GM12873 (cell line): ENCODE data around the gene ANKRD39.

Source experiments
- CTCF ChIP-seq: IDR thresholded peaks from 2 replicates; pipeline ENCODE4 v1.5.1; 2012; ENCODE audit warnings: low read depth, mild to moderate bottlenecking, moderate library complexity, low read length, control low read depth; ENCODE audit not compliant: insufficient read depth; ENCODE audit errors: missing control alignments

The ANKRD39 gene

GRCh38 chr2:96898135-96898505 is 40.3 kb upstream of the ANKRD39 start:
- no peak for TF ChIP-seq CTCF

DNA sequence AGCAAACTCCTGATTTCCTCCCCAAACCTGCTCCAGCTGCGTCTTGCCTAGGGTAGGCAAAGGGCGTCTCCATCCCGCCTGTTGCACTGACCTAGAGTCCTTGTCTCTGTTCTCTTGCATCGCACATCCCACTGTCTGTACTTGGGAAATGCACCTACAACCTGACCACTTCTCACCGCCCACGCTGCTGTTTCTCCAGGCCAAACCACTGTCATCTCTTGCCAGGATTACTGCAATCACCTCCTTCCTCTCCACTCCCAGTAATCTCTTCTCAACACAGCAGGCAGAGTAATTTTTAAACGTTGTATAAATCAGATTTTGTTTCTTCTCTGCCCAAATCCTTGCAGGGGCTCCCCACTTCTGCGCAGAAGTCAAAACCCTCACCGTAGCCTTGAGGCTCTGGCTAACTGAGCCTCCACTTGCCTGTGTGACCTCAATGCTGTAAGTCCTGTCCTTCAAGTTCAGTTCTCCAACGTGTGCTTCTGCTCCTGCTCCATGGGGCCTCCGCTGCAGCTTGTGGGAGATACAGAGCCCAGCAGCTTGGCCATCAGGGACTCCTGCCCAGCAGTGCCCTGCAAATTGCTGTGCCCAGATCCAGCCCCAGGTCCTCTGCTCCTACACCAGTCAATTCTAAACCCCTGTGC is 39.8 kb upstream of the ANKRD39 start:
- no peak for TF ChIP-seq CTCF

DNA sequence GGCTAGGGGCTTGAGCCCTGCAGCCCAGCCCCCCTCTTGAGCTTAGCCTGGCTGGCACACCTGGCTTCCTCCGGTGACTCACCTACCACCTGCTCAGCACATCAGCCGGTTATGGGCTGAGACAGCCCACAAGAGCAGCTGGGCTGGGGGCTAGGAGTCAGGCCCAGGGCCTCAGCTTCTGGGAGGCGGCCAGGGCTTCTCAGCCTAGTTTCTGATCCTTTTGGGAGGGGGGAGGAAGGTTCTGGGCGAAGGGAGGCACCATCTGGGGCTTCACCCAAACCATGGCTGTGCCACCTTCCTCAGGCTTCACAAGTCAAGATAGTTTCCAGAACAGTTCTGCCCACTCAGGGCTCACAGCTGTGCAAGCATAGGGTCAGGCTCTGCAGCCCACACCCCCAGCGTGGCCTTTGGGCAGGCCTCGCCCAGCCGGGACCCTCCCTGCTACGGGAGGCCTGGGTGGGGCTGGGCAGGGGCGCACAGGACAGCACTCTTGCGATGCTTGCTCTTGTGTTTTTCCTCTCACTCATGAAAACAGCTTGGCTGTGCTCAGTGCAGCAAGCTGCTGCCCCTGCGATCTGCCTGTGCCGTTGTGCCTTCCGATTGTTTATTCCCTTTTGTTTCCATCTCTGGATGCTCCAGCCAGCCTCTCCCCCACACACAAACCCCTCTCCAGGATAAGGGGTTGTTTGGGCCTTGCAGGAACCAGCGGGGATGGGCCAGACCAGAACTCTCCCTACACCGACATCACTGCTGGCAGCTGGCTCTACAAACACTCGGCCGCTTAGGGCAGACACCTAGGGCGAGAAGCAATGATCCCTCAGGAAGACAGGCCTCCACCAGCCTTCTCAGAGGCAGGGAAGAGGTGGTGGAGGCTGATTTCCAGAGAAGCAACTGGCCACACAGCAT is 38.2 kb upstream of the ANKRD39 start:
- TF ChIP-seq CTCF = no peak

DNA sequence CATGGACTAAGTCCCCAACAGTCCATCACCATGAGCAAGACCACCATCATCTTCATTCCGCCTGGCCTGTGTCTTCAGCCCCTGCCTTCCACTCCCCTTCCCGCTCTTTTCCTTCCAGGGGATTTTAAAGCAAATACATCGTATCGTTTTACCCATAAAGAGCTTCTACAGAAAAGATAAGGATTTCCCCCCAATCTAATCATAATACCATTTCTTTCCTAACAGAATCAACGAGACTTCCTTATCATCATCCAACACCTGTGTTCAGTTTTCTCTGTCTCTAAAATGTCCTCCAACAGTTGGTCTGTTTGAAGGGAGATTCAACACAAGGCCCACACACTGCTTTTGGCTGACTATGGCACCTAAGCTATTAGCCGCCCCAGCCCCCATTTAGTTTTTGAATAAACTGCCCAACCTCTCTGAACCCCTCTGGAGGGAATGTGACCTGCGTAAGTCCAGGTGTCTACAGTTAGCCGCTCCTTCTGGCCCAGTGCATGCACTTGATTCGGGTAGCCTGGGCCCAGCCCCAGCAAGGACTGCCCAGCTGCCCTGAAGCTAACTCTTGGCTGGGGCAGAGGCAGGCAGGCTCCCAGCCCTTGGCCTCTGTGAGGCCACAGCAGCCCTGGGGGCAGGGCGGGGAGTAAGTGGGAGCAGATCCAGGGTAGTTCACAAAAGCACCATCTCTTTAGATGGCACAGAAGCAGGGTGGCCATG is 37.4 kb upstream of the ANKRD39 start:
- TF ChIP-seq CTCF = no peak

DNA sequence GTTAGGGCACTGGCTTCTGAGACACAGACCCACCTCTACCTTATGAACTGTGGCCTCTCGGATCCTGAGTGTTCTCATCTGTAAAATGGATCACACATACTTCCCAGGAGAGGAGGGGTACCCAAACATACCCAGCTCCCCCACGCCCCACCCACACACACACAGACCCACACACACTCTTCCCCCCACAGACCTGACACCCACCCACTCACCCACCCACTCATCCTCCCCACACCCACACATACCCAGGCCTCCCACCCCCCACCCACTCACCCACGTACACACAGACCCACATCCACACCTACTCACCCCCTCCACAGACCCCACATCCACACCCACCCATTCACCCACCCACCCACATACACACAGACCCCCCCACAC is 36.3 kb upstream of the ANKRD39 start:
- TF ChIP-seq CTCF = no peak

DNA sequence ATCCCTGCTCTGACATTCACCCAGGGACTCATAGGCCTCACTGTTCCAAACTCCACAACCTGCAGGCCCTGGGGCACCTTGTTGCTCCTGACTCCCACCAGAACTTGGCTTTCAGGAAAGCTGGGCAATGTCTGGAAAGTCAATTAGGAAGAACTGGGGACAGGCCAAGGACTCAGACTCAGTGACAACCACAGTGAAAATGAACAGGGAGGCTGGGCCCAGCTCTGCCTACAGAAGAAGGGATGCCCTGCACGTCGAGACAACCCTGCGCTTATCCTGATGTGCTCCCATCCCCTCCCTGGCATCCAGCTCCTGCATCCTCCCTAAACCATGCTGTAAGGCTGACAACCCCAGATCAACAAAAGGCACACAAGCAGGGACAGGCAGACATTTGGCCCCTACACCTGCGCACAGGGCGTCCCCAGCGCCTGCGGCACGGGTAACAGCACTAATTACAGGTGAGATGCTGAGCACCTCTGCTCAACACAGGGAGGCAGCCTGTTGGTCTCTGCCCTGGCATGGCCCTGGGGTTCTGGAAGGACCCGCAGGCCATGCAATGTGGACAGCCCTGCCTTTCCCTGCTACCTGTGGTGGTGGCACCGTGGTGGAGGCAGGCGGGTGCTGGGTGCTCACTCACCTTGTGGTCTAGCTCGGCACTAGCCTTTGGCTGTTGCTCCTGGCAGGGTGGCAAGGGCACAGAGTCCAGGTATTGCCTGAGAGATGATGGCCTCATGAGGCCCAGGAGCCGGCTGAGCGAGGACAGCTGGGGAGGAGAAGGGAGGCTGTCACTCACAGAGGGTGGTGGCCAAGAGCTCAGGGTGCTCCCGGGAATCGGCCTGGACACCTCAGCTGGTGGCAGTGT is 35.7 kb upstream of the ANKRD39 start:
- no peak for TF ChIP-seq CTCF
